ENCODE data around the gene PRR3.

PRR3 gene

DNA sequence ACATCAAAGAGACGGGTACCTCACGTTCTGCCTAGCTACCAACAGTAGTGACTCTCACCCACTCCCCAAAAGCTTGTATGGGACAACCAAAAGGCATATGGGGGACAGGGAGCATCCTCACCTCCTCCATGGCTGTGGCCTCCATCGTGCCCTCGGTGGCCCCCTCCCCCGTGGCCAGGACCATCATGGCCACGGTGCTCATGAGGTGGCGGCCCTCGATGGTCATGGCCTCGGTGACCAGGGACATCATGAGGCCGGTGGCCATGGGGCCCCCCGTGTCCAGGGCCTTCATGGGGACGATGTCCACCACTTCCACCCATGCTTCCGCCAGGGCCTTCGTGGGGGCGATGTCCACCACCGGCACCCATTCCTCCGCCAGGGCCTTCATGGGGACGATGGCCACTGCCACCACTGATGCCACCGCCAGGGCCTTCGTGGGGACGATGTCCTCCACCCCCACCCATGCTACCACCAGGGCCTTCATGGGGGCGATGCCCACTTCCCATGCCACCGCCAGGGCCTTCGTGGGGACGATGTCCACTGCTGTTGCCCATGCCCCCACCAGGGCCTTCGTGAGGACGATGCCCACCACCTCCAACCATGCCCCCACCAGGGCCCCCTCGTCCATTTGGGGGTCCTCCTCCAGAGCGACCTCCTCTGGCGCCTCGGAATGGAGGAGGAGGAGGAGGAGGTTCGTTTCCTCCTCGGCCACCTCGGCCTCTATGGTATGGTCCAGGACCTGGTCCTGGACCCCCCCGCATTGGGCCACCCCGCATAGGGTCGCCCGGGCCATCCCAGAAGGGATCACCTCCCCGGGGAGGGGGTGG is 44.9 kb downstream of the PRR3 start:
- H3K4me2 ChIP-seq (ENCODE audit: low read length): no peak overlapping the region
- H3K36me3 ChIP-seq (ENCODE audit: insufficient read depth, low read length): peaks cover 72% of the 10 kb centered on the region
- H3K4me3 ChIP-seq (ENCODE audit: low read length): no peak overlapping the region
- H3K27me3 ChIP-seq (ENCODE audit: control insufficient read depth, insufficient read depth, low read length): no peaks in the 10 kb centered on the region
- no peaks in the 10 kb centered on the region for H3K9me3 ChIP-seq (replicated peaks; ENCODE audit: low read length)
- H3K9ac ChIP-seq (ENCODE audit: low read depth, low read length): no peak overlapping the region
- no peaks in the 10 kb centered on the region for H3K4me1 ChIP-seq (ENCODE audit: control insufficient read depth, insufficient read depth, low read length)

DNA sequence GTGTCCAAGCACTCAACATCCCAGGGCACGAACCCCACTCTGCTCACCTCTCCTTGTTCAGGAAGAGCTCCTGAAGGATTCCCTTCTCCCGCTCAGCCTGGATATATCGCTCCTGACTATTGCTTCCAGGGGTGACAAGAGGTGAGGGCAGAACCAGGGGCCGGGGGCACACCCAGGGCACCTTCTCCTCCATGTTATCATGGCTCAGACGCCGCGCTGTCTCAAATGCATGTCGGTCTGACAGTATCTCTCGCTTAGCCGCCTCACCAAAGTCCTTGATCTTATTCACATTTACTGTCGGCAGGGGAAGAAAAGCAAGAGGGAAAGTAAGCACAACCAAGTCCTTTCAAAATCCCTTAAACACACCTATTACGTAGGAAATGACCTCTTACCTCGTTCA is 46.9 kb downstream of the PRR3 start:
- H3K27me3 ChIP-seq (ENCODE audit: control insufficient read depth, insufficient read depth, low read length): no peaks in the 10 kb centered on the region
- no peak overlapping the region for H3K4me2 ChIP-seq (ENCODE audit: low read length)
- peaks cover 88% of the 10 kb centered on the region for H3K36me3 ChIP-seq (ENCODE audit: insufficient read depth, low read length)
- H3K9ac ChIP-seq (ENCODE audit: low read depth, low read length): no peak overlapping the region
- H3K4me3 ChIP-seq (ENCODE audit: low read length): no peak overlapping the region
- no peaks in the 10 kb centered on the region for H3K9me3 ChIP-seq (replicated peaks; ENCODE audit: low read length)
- no peaks in the 10 kb centered on the region for H3K4me1 ChIP-seq (ENCODE audit: control insufficient read depth, insufficient read depth, low read length)

DNA sequence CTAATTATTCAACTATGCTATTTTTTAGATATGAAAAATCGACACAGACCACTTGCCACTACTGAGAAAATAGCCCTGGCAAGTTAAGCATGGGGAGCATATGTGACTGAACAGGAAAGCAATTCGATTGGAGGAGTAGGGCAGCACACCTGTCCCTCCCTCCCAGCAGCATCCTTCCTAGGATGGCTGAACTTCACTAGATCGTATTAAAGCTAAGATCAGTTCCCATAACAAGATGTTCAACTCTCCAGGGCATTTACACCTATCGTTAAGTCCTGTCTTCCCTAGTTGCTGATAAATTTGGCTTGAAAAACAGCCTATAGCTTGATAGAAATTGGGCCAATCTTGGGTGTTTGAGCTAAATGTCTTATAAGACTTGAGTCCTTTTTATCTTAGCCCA is 53.0 kb downstream of the PRR3 start:
- H3K9me3 ChIP-seq (replicated peaks; ENCODE audit: low read length): no peaks in the 10 kb centered on the region
- no peak overlapping the region for H3K9ac ChIP-seq (ENCODE audit: low read depth, low read length)
- no peaks in the 10 kb centered on the region for H3K27me3 ChIP-seq (ENCODE audit: control insufficient read depth, insufficient read depth, low read length)
- peaks cover 22% of the 10 kb centered on the region for H3K4me1 ChIP-seq (ENCODE audit: control insufficient read depth, insufficient read depth, low read length)
- H3K4me3 ChIP-seq (ENCODE audit: low read length): no peak overlapping the region
- H3K36me3 ChIP-seq (ENCODE audit: insufficient read depth, low read length): peaks cover 50% of the 10 kb centered on the region
- H3K4me2 ChIP-seq (ENCODE audit: low read length): no peak overlapping the region

DNA sequence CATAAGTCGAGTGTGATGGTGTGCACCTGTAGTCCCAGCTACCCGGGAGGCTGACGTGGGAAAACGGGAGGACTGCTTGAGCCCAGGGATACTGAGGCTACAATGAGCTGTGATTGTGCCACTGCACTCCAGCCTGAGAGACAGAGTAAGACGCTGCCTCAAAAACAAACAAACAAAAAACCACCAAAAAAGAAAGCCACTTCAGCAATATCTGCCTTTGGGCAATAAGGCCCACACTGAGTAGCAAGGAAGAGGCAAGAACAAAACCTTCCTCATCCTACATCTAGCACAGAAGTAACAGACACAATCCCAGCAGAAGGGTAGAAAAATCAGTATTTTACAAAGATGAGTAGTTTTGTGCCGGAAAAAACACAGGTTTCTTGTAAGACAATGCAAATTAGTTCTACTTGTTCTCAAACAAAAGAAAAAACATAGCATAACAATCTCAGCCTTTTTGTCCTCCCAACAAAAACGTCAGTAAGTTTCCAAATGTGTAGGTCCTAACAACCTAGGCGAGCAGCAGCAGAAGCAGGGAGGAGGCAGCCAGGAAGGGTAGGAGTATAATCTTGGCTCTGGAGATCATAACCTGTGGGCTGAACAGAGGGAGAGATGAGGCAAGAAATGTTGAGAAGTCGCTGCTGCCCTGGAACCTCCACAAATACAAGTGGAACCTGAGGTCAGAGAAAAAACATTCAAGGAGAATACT is 54.2 kb downstream of the PRR3 start:
- no peak overlapping the region for H3K9ac ChIP-seq (ENCODE audit: low read depth, low read length)

DNA sequence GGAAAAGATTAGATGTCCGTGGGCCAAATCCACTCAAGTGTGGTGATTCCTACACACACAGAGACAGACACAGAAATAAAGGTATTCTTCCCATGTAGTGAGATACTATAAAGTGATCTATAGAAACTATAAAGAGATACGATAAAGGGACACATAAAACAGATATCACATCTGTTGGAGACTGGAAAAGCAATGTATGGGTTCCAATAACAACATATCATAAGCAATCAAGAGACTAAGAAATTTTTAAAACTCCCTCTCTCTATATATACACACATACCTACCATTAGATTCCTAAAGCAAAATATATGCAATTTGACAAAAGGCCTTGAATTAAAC is 54.7 kb downstream of the PRR3 start:
- Histone ChIP-seq H3K4me2 (ENCODE audit: low read length) (no peak overlapping the region), H3K9ac (ENCODE audit: low read depth, low read length) (no peak overlapping the region), H3K9me3 (replicated peaks; ENCODE audit: low read length) (no peaks in the 10 kb centered on the region), H3K27me3 (ENCODE audit: control insufficient read depth, insufficient read depth, low read length) (no peaks in the 10 kb centered on the region), H3K36me3 (ENCODE audit: insufficient read depth, low read length) (peaks cover 45% of the 10 kb centered on the region), H3K4me3 (ENCODE audit: low read length) (no peak overlapping the region), H3K4me1 (ENCODE audit: control insufficient read depth, insufficient read depth, low read length) (peaks cover 28% of the 10 kb centered on the region)

More for the DNA sequence above, 54.2 kb downstream of the PRR3 start:
- H3K36me3 ChIP-seq (ENCODE audit: insufficient read depth, low read length): peaks cover 45% of the 10 kb centered on the region
- H3K27me3 ChIP-seq (ENCODE audit: control insufficient read depth, insufficient read depth, low read length): no peaks in the 10 kb centered on the region
- H3K4me2 ChIP-seq (ENCODE audit: low read length): no peak overlapping the region
- no peak overlapping the region for H3K4me3 ChIP-seq (ENCODE audit: low read length)
- H3K9me3 ChIP-seq (replicated peaks; ENCODE audit: low read length): no peaks in the 10 kb centered on the region
- H3K4me1 ChIP-seq (ENCODE audit: control insufficient read depth, insufficient read depth, low read length): peaks cover 28% of the 10 kb centered on the region

DNA sequence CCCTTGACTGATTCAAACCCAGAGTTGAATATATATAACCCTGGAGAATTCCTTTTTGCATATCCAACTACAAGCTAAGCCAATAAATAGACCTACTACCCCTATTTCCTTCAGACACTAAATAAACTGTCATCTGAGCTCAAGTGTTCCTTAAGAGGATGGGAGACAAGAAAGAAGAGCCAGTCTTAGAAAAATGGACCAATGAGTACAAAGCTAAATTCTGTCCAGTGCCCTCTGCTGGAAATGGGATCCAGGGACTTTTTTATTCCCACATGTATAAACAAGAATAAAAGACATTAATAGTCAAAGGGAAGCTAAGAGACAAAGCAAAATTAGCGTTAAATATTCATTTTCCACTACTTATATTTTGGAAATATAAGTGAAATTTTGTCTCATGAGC is 55.1 kb downstream of the PRR3 start:
- Histone ChIP-seq H3K36me3 (ENCODE audit: insufficient read depth, low read length) (peaks cover 43% of the 10 kb centered on the region), H3K4me1 (ENCODE audit: control insufficient read depth, insufficient read depth, low read length) (peaks cover 28% of the 10 kb centered on the region), H3K9me3 (replicated peaks; ENCODE audit: low read length) (no peaks in the 10 kb centered on the region)

DNA sequence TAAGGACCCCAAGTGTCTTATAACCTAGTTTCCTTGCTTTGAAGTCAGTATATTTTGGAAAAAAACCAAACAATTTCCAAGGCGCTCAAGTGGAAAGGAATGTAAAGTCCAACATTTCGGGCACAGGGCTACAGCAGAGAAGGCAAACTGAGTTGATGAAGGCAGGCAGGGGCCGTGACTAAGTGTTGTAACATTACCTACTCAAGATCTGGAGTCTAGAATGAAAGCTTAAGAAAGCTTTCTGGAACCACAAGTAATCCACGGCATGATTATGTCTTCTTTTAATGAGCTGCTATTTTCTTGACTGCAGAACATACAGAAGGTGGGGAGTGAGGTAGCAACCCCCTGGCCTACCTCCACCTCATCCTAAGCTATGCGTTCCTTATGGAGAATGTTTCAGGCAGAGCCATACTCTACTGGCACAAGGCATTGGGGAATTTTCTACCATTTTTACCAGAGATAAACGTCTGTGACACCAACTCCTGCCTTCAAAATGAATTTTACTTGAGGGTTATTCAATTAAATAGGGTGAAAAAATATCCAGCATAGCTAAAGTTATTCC is 55.7 kb downstream of the PRR3 start:
- Histone ChIP-seq H3K36me3 (ENCODE audit: insufficient read depth, low read length) (peaks cover 37% of the 10 kb centered on the region), H3K4me3 (ENCODE audit: low read length) (no peak overlapping the region), H3K9me3 (replicated peaks; ENCODE audit: low read length) (no peaks in the 10 kb centered on the region), H3K27me3 (ENCODE audit: control insufficient read depth, insufficient read depth, low read length) (no peaks in the 10 kb centered on the region), H3K9ac (ENCODE audit: low read depth, low read length) (no peak overlapping the region), H3K4me1 (ENCODE audit: control insufficient read depth, insufficient read depth, low read length) (peaks cover 28% of the 10 kb centered on the region), H3K4me2 (ENCODE audit: low read length) (peak overlapping the region; percentile 95)

More for the DNA sequence above, 55.1 kb downstream of the PRR3 start:
- Histone ChIP-seq H3K4me3 (ENCODE audit: low read length) (no peak overlapping the region), H3K9ac (ENCODE audit: low read depth, low read length) (no peak overlapping the region), H3K4me2 (ENCODE audit: low read length) (peak overlapping the region; percentile 95), H3K27me3 (ENCODE audit: control insufficient read depth, insufficient read depth, low read length) (no peaks in the 10 kb centered on the region)

Small RNA genes within 50 kb of the gene (small RNA-seq; reads per million reads assigned to genes)
- 0.35 reads per million for gene MIR877
